ENCODE data around the gene OR2A5. TPM values are rescaled to one million over a fixed set of nuclear protein-coding genes. Genes with fewer than 3 reads are reported as not detected.
"Not testable (repeated sequence)": the region's sequence is repeated elsewhere in the genome, so short reads cannot be mapped to it uniquely, and the experiment has no call there.

OR2A5 gene
- total and polyA plus RNA-seq, 8 donors: not detected

DNA sequence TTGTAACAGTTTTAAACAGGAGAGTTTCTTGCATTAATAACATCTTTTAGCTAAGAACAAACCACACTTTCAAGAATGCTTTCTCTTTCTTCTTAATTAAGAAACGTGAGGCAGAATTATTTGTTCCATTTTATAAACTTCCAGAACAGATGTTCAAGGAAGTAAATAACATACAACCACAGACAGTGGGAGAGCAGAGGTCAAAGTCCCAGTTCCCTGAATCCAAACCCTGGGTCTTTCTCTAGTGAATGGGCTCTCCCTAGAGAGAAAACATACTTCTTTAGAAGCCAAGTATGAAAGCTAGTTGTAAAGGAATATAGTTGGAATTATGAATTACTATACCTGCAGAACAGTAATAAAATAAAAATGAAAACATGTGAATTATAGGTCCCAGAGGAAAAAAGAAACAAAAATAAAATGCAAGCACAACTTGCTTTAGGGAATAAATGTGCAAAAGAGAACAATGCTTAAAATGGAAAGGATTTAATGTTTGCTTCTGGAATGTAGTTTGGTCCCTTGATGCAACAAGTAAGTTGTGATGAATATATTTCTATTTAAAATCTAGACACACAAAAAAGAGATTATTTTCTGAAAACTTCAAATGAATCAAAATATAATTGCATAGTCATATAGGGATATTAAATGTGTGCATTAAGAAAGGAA, 42.6 kb upstream of the OR2A5 start:
- TF ChIP-seq POLR2AphosphoS5 (IDR thresholded peaks at IDR 0.05): no peak
- TF ChIP-seq, protein P1, sequence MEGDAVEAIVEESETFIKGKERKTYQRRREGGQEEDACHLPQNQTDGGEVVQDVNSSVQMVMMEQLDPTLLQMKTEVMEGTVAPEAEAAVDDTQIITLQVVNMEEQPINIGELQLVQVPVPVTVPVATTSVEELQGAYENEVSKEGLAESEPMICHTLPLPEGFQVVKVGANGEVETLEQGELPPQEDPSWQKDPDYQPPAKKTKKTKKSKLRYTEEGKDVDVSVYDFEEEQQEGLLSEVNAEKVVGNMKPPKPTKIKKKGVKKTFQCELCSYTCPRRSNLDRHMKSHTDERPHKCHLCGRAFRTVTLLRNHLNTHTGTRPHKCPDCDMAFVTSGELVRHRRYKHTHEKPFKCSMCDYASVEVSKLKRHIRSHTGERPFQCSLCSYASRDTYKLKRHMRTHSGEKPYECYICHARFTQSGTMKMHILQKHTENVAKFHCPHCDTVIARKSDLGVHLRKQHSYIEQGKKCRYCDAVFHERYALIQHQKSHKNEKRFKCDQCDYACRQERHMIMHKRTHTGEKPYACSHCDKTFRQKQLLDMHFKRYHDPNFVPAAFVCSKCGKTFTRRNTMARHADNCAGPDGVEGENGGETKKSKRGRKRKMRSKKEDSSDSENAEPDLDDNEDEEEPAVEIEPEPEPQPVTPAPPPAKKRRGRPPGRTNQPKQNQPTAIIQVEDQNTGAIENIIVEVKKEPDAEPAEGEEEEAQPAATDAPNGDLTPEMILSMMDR (IDR thresholded peaks at IDR 0.05): no peak
- no peak for TF ChIP-seq POLR2A (IDR thresholded peaks at IDR 0.05)
- no peak for TF ChIP-seq EP300 (IDR thresholded peaks at IDR 0.05)

DNA sequence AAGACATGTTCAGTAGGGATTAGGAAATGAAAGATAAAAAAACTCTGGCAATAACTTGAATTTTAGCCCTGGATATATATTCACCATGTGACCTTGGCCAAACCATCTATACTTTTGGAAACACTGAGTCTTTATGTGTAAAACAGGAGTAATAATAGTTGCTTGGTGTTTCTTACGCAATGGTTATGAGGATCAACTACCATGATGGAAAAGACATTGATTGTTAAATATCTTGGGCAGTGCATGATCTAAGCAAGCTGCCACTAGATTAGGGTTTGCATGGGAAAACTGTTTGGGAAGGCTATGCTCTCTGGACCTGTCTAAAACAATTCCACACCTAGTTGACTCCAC, 42.1 kb upstream of the OR2A5 start:
- no peak for DNase-seq
- no peaks in the 10 kb centered on the region for H3K36me3 ChIP-seq
- intact Hi-C loops (cut with DNase I; ENCODE audit: low total_unique reads): no loop called here
- H3K4me1 ChIP-seq: no peaks in the 10 kb centered on the region
- 90 to 98% (median 96%) methylated on average over 1 of the region's 1 CpG for WGBS, 5 donors
- H3K9me3 ChIP-seq: peaks cover 0 to 18% (median 8%) of the 10 kb centered on the region in 4 donors
- TF ChIP-seq POLR2AphosphoS5 (IDR thresholded peaks at IDR 0.05) (no peak), POLR2A (IDR thresholded peaks at IDR 0.05) (no peak), EP300 (IDR thresholded peaks at IDR 0.05) (no peak)
- TF ChIP-seq, protein P1 (IDR thresholded peaks at IDR 0.05): no peak
- H3K27ac ChIP-seq: no peak overlapping the region
- no peaks in the 10 kb centered on the region for H3K27me3 ChIP-seq
- no peak overlapping the region for H3K4me3 ChIP-seq

More for the DNA sequence above, 42.6 kb upstream of the OR2A5 start:
- Histone ChIP-seq H3K4me1 (no peaks in the 10 kb centered on the region), H3K27ac (no peak overlapping the region), H3K4me3 (no peak overlapping the region), H3K36me3 (no peaks in the 10 kb centered on the region), H3K27me3 (no peaks in the 10 kb centered on the region), H3K9me3 (peaks cover 0 to 18% (median 8%) of the 10 kb centered on the region in 4 donors)
- 27 to 47% (median 35%) methylated on average over 1 of the region's 1 CpG for WGBS, 5 donors
- intact Hi-C loops (cut with DNase I; ENCODE audit: low total_unique reads): no loop called here
- DNase-seq: no peak

DNA sequence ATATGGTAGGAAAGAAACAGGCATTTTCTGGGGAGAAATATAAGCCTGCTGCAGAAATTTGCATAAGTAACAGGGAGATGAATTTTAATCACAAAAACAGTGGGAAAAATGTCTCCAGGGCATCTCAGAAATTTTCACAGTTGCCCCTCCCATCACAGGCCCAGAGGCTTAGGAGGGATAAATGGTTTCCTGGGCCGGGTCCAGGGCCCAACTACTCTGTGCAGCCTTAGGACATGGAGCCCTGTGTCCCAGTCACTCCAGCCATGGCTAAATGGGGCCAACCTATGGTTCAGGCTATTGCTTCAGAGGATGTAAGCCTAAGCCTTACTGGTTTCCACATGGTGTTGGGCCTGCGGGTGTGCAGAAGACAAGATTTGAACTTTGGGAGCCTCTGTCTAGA, 39.4 kb upstream of the OR2A5 start:
- Histone ChIP-seq H3K27me3 (no peaks in the 10 kb centered on the region), H3K36me3 (no peaks in the 10 kb centered on the region), H3K9me3 (peaks cover 0 to 18% (median 8%) of the 10 kb centered on the region in 4 donors), H3K4me3 (no peak overlapping the region), H3K4me1 (no peaks in the 10 kb centered on the region), H3K27ac (no peak overlapping the region)
- TF ChIP-seq, protein P1 (IDR thresholded peaks at IDR 0.05): no peak
- TF ChIP-seq EP300 (IDR thresholded peaks at IDR 0.05): no peak
- no peak for TF ChIP-seq POLR2A (IDR thresholded peaks at IDR 0.05)
- no peak for TF ChIP-seq POLR2AphosphoS5 (IDR thresholded peaks at IDR 0.05)
- 50 to 80% (median 75%) methylated on average over 2 of the region's 2 CpGs for WGBS, 5 donors
- intact Hi-C loops (cut with DNase I; ENCODE audit: low total_unique reads): no loop called here
- DNase-seq: no peak

DNA sequence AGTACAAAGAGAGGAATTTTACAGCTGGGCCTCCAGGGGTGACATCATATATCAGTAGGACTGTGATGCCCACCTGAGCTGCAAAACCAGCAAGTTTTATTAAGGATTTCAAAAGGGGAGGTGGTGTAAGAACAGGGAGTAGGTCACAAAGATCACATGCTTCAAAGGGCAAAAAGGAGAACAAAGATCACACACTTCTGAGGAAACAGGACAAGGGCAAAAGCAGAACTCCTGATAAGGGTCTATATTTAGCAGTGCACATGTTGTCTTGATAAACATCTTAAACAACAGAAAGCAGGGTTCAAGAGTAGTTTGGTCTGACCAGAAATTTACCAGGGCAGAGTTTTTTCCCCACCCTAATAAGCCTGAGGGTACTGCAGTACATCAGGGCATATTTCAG, 38.7 kb upstream of the OR2A5 start:
- H3K36me3 ChIP-seq; H3K4me1 ChIP-seq; H3K4me3 ChIP-seq; H3K27me3 ChIP-seq; intact Hi-C loops (cut with DNase I; ENCODE audit: low total_unique reads); DNase-seq; H3K27ac ChIP-seq: not testable (repeated sequence)
- H3K9me3 ChIP-seq: peaks cover 0 to 18% (median 8%) of the 10 kb centered on the region in 4 donors

DNA sequence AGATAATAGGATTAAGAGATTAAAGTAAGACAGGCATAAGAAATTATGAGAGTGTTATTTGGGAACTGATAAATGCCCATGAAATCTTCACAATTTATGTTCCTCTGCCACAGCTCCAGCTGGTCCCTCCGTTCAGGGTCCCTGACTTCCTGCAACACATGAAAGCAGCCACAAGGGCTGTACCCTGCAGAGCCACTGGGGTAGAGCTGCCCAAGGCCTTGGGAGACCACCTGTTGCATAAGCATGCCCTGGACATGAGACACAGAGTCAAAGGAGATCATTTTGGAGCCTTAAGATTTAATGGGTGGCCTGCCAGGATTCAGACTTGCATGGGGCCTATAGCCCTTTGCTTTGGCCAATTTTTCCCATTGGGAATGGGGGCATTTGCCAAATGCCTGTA, 37.9 kb upstream of the OR2A5 start:
- DNase-seq; H3K36me3 ChIP-seq; intact Hi-C loops (cut with DNase I; ENCODE audit: low total_unique reads); H3K27ac ChIP-seq; H3K4me3 ChIP-seq; H3K27me3 ChIP-seq; H3K4me1 ChIP-seq: not testable (repeated sequence)
- H3K9me3 ChIP-seq: peaks cover 0 to 18% (median 8%) of the 10 kb centered on the region in 4 donors
- 70 to 95% (median 85%) methylated on average over 1 of the region's 1 CpG for WGBS, 5 donors
